Measurements from ENCODE around the gene CDC73.

GRCh38 chr1:193156117-193156821 lies 34.4 kb downstream of the CDC73 start:
- TF ChIP-seq EZH2phosphoT487 (IDR thresholded peaks at IDR 0.05; ENCODE audit: low read depth) = no peak
- TF ChIP-seq CTCF (IDR thresholded peaks at IDR 0.05; ENCODE audit: low read depth, low read length) = no peak

All from OCI-LY3 (cell line).